Measurements from ENCODE around the gene RPRD1B. TPM values are rescaled to one million over a fixed set of nuclear protein-coding genes. Genes with fewer than 3 reads are reported as not detected.

Gene RPRD1B
- total and polyA plus RNA-seq, 2 experiments from 2014 or later = 16.5 to 28.0 TPM

- H3K27me3 ChIP-seq = no peaks in the 10 kb centered on the region
- no peak for DNase-seq (ENCODE audit: low spot score)
- H3K36me3 ChIP-seq (replicated peaks; ENCODE audit: insufficient read depth, low read depth) = no peaks in the 10 kb centered on the region
- H3K9me2 ChIP-seq (replicated peaks; ENCODE audit: insufficient read depth) = no peaks in the 10 kb centered on the region
- H2AFZ ChIP-seq = peak overlapping the region; percentile 86
- TF ChIP-seq CTCF (IDR thresholded peaks at IDR 0.05; ENCODE audit: poor library complexity) = no peak
- TF ChIP-seq EZH2 (IDR thresholded peaks at IDR 0.05; ENCODE audit: borderline replicate concordance) = no peak
- H3K27ac ChIP-seq = peak overlapping the region; percentile 98
- H4K20me1 ChIP-seq (ENCODE audit: insufficient read depth, poor library complexity, severe bottlenecking) = peaks cover 3% of the 10 kb centered on the region
- H3K4me1 ChIP-seq (ENCODE audit: insufficient read depth) = peaks cover 33% of the 10 kb centered on the region
- H3K79me2 ChIP-seq = peaks cover 94% of the 10 kb centered on the region
- peak overlapping the region; percentile 78 for H3K4me3 ChIP-seq
- 51% methylated on average over 28 of the region's 28 CpGs for WGBS (ENCODE audit: low lambda C conversion rate, missing lambda C conversion rate)
- H3K4me2 ChIP-seq = peak overlapping the region; percentile 88
- no peaks in the 10 kb centered on the region for H3K9me3 ChIP-seq (ENCODE audit: low read depth)
These were observed 789 bp upstream of the RPRD1B start for GRCh38 chr20:38032585-38033329.

- no peaks in the 10 kb centered on the region for H3K36me3 ChIP-seq (replicated peaks; ENCODE audit: insufficient read depth, low read depth)
- H3K4me1 ChIP-seq (ENCODE audit: insufficient read depth) = peaks cover 33% of the 10 kb centered on the region
- WGBS (ENCODE audit: low lambda C conversion rate, missing lambda C conversion rate) = 12% methylated on average over 14 of the region's 14 CpGs
- peak overlapping the region; percentile 88 for H3K4me2 ChIP-seq
- peak overlapping the region; percentile 98 for H3K27ac ChIP-seq
- peaks cover 93% of the 10 kb centered on the region for H3K79me2 ChIP-seq
- no peaks in the 10 kb centered on the region for H3K9me3 ChIP-seq (ENCODE audit: low read depth)
- H3K27me3 ChIP-seq = no peaks in the 10 kb centered on the region
- peak overlapping the region; percentile 78 for H3K4me3 ChIP-seq
- H4K20me1 ChIP-seq (ENCODE audit: insufficient read depth, poor library complexity, severe bottlenecking) = peaks cover 3% of the 10 kb centered on the region
- TF ChIP-seq EZH2phosphoT487 (IDR thresholded peaks at IDR 0.05; ENCODE audit: low read depth, severe bottlenecking, unreplicated experiment) = no peak
- TF ChIP-seq EZH2 (IDR thresholded peaks at IDR 0.05; ENCODE audit: borderline replicate concordance) = no peak
- no peak for TF ChIP-seq CTCF (IDR thresholded peaks at IDR 0.05; ENCODE audit: poor library complexity)
- DNase-seq (ENCODE audit: low spot score) = no peak
- peak overlapping the region; percentile 86 for H2AFZ ChIP-seq
- no peaks in the 10 kb centered on the region for H3K9me2 ChIP-seq (replicated peaks; ENCODE audit: insufficient read depth)
These were observed 633 bp downstream of the RPRD1B start for GRCh38 chr20:38034108-38034649.

- Histone ChIP-seq H3K36me3 (replicated peaks; ENCODE audit: insufficient read depth, low read depth) (no peaks in the 10 kb centered on the region), H3K27ac (no peak overlapping the region), H3K9me2 (replicated peaks; ENCODE audit: insufficient read depth) (no peaks in the 10 kb centered on the region), H3K4me1 (ENCODE audit: insufficient read depth) (peaks cover 33% of the 10 kb centered on the region), H2AFZ (no peak overlapping the region), H3K27me3 (no peaks in the 10 kb centered on the region), H3K9me3 (ENCODE audit: low read depth) (no peaks in the 10 kb centered on the region), H3K4me3 (peak overlapping the region; percentile 78), H4K20me1 (ENCODE audit: insufficient read depth, poor library complexity, severe bottlenecking) (peaks cover 3% of the 10 kb centered on the region), H3K79me2 (peaks cover 93% of the 10 kb centered on the region), H3K4me2 (peak overlapping the region; percentile 88)
- WGBS (ENCODE audit: low lambda C conversion rate, missing lambda C conversion rate) = 89% methylated on average over 6 of the region's 6 CpGs
- TF ChIP-seq EZH2 (IDR thresholded peaks at IDR 0.05; ENCODE audit: borderline replicate concordance) (no peak), EZH2phosphoT487 (IDR thresholded peaks at IDR 0.05; ENCODE audit: low read depth, severe bottlenecking, unreplicated experiment) (no peak), CTCF (IDR thresholded peaks at IDR 0.05; ENCODE audit: poor library complexity) (no peak)
- DNase-seq (ENCODE audit: low spot score) = no peak
These were observed 1.4 kb downstream of the RPRD1B start for GRCh38 chr20:38034961-38035360.
